Natural killer cell treated with Interleukin-12 subunit alpha and Interleukin-12 subunit beta and Interleukin-15 and Interleukin-18, amount 100 ng/mL, for 72 hours (primary cell): ENCODE results near the gene PTPN20. TPM values are rescaled to one million over a fixed set of nuclear protein-coding genes. Genes with fewer than 3 reads are reported as not detected.

Experiments used
- ATAC-seq, 2 donors: fragments of 150-1000 bp; cut with Tn5 transposase in 1 of 2; sonication (Bioruptor Pico), chemical (Tn5 transposase) in 1 of 2; 2 replicates each; pipeline ENCODE4 v1.10.0; 2021
- DNase-seq: peaks from one replicate; pipeline ENCODE4 v3.0.0; 2022; ENCODE audit warnings: low spot score
- H3K27ac Mint-ChIP-seq, 2 donors: 1 replicate in 1 of 2; 2 replicates in 1 of 2; pipeline ENCODE4 v1.8.0; 2022; ENCODE audit warnings: mixed read lengths in 2 of 2, mild to moderate bottlenecking in 1 of 2, moderate library complexity in 1 of 2
- H3K27me3 Mint-ChIP-seq, 2 donors: 1 replicate in 1 of 2; 2 replicates in 1 of 2; pipeline ENCODE4 v1.8.0; 2022; ENCODE audit warnings: mixed read lengths in 2 of 2
- H3K36me3 Mint-ChIP-seq: one replicate; pipeline ENCODE4 v1.8.0; 2022; ENCODE audit warnings: mixed read lengths
- H3K4me1 Mint-ChIP-seq, 2 donors: 1 replicate in 1 of 2; 2 replicates in 1 of 2; pipeline ENCODE4 v1.8.0; 2022; ENCODE audit warnings: low read depth in 2 of 2, mixed read lengths in 2 of 2, mild to moderate bottlenecking in 1 of 2
- H3K4me3 Mint-ChIP-seq: one replicate; pipeline ENCODE4 v1.8.0; 2022; ENCODE audit warnings: mixed read lengths
- H3K9me3 Mint-ChIP-seq: 2 replicates; pipeline ENCODE4 v1.8.0; 2022; ENCODE audit warnings: mixed read lengths
- total RNA-seq, 2 donors: library from RNA; stranded (reverse); gene quantifications; one replicate each; pipeline ENCODE4 v1.2.3, GENCODE V29; 2022

PTPN20 gene
- total RNA-seq, 2 donors from 2014 or later, result 0.67 TPM; not detected in 1

DNA sequence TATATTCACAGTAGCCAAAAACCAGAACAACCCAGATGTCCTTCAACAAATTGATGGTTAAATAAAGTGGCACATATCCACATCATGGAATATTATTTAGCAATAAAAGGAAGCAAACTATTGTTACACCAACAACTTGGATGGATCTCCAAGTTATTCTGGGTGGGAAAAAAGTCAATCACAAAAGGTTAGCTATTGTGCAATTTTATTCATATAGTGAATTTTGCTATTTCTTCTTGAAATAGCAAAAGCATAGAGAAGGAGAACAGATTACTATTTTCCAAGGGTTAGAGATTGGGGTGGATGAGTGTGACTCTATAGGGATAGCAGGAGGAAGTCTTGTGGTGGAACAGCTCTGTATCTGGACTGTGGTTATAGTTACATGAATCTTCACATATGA lies 87.0 kb downstream of the PTPN20 start:
- Mint-ChIP-seq H3K4me3 (no peak overlapping the region), H3K4me1 (no peaks in the 10 kb centered on the region), H3K27ac (no peak overlapping the region), H3K27me3 (peaks cover 2 to 6% of the 10 kb centered on the region in 2 donors), H3K36me3 (no peaks in the 10 kb centered on the region), H3K9me3 (no peaks in the 10 kb centered on the region)
- DNase-seq, result no peak
- ATAC-seq, result no peak

DNA sequence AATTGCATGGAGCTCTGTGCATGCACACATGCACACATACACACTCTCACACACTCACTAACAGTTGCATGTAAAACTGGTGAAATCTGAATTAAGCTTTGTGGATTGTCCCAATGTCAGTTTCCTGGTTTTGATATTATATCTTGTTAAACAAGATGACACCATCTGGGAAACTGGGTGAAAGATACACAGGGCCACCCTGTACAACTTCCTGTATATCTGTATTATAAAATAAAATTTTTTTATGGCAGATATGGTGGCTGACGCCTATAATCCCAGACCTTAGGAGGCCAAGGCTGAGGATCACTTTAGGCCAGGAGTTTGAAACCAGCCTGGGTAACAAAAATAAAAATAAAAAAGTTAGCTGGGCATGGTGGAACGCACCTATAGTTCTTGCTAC lies 87.4 kb downstream of the PTPN20 start:
- H3K4me1 Mint-ChIP-seq, result no peaks in the 10 kb centered on the region
- H3K27ac Mint-ChIP-seq, result no peak overlapping the region
- H3K9me3 Mint-ChIP-seq, result no peaks in the 10 kb centered on the region
- DNase-seq (no peak), ATAC-seq (no peak)
- H3K36me3 Mint-ChIP-seq, result no peaks in the 10 kb centered on the region
- H3K27me3 Mint-ChIP-seq, result peaks cover 2 to 6% of the 10 kb centered on the region in 2 donors
- no peak overlapping the region for H3K4me3 Mint-ChIP-seq

GRCh38 chr10:46999217-46999616 lies 88.0 kb downstream of the PTPN20 start:
- H3K9me3 Mint-ChIP-seq, result no peaks in the 10 kb centered on the region
- H3K4me3 Mint-ChIP-seq, result no peak overlapping the region
- DNase-seq (no peak), ATAC-seq (no peak)
- no peak overlapping the region for H3K27ac Mint-ChIP-seq
- H3K36me3 Mint-ChIP-seq, result no peaks in the 10 kb centered on the region
- no peaks in the 10 kb centered on the region for H3K4me1 Mint-ChIP-seq
- H3K27me3 Mint-ChIP-seq, result peaks cover 2 to 6% of the 10 kb centered on the region in 2 donors

- H3K4me3 Mint-ChIP-seq, result no peak overlapping the region
- no peaks in the 10 kb centered on the region for H3K36me3 Mint-ChIP-seq
- no peaks in the 10 kb centered on the region for H3K9me3 Mint-ChIP-seq
- peak in 1 of 2 donors; percentile 43 for ATAC-seq
- H3K4me1 Mint-ChIP-seq, result no peaks in the 10 kb centered on the region
- no peak overlapping the region for H3K27ac Mint-ChIP-seq
- H3K27me3 Mint-ChIP-seq, result peaks cover 7 to 13% of the 10 kb centered on the region in 2 donors
- no peak for DNase-seq
Measured at GRCh38 chr10:47008769-47009168, 97.5 kb downstream of the PTPN20 start.

GRCh38 chr10:47009215-47009838 lies 98.1 kb downstream of the PTPN20 start:
- peaks cover 7 to 13% of the 10 kb centered on the region in 2 donors for H3K27me3 Mint-ChIP-seq
- DNase-seq (no peak), ATAC-seq (no peak)
- H3K4me3 Mint-ChIP-seq, result no peak overlapping the region
- H3K36me3 Mint-ChIP-seq, result no peaks in the 10 kb centered on the region
- H3K27ac Mint-ChIP-seq, result no peak overlapping the region
- no peaks in the 10 kb centered on the region for H3K9me3 Mint-ChIP-seq
- no peaks in the 10 kb centered on the region for H3K4me1 Mint-ChIP-seq

- no peak overlapping the region for H3K27ac Mint-ChIP-seq
- no peak for DNase-seq
- no peaks in the 10 kb centered on the region for H3K9me3 Mint-ChIP-seq
- H3K36me3 Mint-ChIP-seq, result no peaks in the 10 kb centered on the region
- no peak for ATAC-seq
- H3K4me3 Mint-ChIP-seq, result no peak overlapping the region
- H3K27me3 Mint-ChIP-seq, result peaks cover 7 to 13% of the 10 kb centered on the region in 2 donors
- no peaks in the 10 kb centered on the region for H3K4me1 Mint-ChIP-seq
Measured at GRCh38 chr10:47010036-47010435, 98.8 kb downstream of the PTPN20 start.

- Mint-ChIP-seq H3K36me3 (no peaks in the 10 kb centered on the region), H3K4me1 (no peaks in the 10 kb centered on the region), H3K27me3 (peaks cover 3 to 4% of the 10 kb centered on the region in 2 donors), H3K4me3 (no peak overlapping the region), H3K27ac (no peak overlapping the region), H3K9me3 (no peaks in the 10 kb centered on the region)
- DNase-seq, result no peak
- no peak for ATAC-seq
Measured at GRCh38 chr10:47012214-47012613, 101.0 kb downstream of the PTPN20 start.

DNA sequence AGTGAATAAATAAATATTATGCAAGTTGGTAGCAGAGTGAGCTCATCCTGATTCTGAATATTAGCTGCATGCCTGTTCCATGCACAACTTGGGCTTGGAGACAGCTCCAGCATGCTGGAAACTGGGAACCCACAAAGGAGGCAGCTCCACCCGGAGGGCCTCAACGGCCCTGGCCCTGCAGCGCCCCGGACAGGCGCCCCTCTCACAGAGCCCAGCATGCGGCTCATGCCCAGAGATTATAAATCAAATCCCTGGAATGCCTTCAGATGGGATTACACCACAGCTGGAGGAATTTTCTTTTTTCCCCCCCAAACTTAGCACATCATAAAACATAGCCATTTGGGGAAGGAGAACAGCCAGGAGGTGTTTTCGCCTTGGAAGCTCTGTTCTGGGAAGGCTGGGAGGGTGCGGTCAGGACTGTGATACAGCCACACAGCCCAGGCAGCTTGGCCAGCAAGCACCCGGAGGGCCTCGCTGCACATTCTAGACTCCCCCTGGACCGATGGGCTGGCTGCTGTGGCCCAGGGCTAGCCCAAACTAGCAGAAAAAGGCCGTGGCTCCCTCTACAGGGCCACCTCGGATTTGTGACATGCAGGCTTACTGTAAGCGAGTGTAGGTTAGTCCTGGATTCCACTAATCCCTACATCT lies 102.4 kb downstream of the PTPN20 start:
- Mint-ChIP-seq H3K27me3 (peaks cover 0 to 4% of the 10 kb centered on the region in 2 donors), H3K36me3 (no peaks in the 10 kb centered on the region), H3K4me1 (no peaks in the 10 kb centered on the region), H3K9me3 (no peaks in the 10 kb centered on the region), H3K27ac (no peak overlapping the region), H3K4me3 (no peak overlapping the region)
- DNase-seq, result no peak
- no peak for ATAC-seq

GRCh38 chr10:47015404-47015803 lies 104.2 kb downstream of the PTPN20 start:
- ATAC-seq, result no peak
- H3K4me1 Mint-ChIP-seq, result no peaks in the 10 kb centered on the region
- no peaks in the 10 kb centered on the region for H3K9me3 Mint-ChIP-seq

DNA sequence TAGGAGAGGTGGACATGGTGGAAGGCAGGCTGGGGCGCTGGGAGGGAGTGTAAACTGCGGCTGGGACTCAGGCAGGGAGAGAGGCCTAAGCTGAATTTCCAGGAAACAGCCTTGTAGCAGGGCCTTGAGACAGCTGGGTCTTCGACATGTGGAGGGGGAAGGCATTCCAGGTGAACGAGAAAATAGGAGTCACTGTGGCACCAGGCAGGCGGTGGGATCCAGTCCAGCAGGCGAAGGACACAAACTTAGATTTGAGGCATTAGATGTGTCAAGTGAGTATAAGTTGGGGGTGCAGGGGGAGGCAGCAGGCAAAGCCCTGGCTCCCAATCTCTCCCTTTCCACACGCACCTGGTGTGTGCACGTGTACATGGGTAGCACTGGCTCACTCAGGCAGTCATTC lies 105.3 kb downstream of the PTPN20 start:
- Mint-ChIP-seq H3K9me3 (no peaks in the 10 kb centered on the region), H3K4me1 (no peaks in the 10 kb centered on the region), H3K27ac (no peak overlapping the region), H3K36me3 (no peaks in the 10 kb centered on the region), H3K4me3 (no peak overlapping the region), H3K27me3 (peaks cover 0 to 4% of the 10 kb centered on the region in 2 donors)
- ATAC-seq (no peak), DNase-seq (no peak)

More at GRCh38 chr10:47015404-47015803, 104.2 kb downstream of the PTPN20 start:
- peaks cover 0 to 4% of the 10 kb centered on the region in 2 donors for H3K27me3 Mint-ChIP-seq
- H3K36me3 Mint-ChIP-seq, result no peaks in the 10 kb centered on the region
- H3K27ac Mint-ChIP-seq, result no peak overlapping the region
- DNase-seq, result no peak
- H3K4me3 Mint-ChIP-seq, result no peak overlapping the region

GRCh38 chr10:47018026-47018735 lies 107.0 kb downstream of the PTPN20 start:
- H3K27ac Mint-ChIP-seq, result no peak overlapping the region
- ATAC-seq (no peak), DNase-seq (no peak)
- H3K4me3 Mint-ChIP-seq, result no peak overlapping the region
- H3K27me3 Mint-ChIP-seq, result peaks cover 0 to 4% of the 10 kb centered on the region in 2 donors
- H3K9me3 Mint-ChIP-seq, result no peaks in the 10 kb centered on the region
- H3K4me1 Mint-ChIP-seq, result no peaks in the 10 kb centered on the region
- no peaks in the 10 kb centered on the region for H3K36me3 Mint-ChIP-seq

GRCh38 chr10:47019155-47020145 lies 108.2 kb downstream of the PTPN20 start:
- Mint-ChIP-seq H3K4me3 (no peak overlapping the region), H3K27ac (no peak overlapping the region), H3K27me3 (peaks cover 9 to 10% of the 10 kb centered on the region in 2 donors), H3K36me3 (no peaks in the 10 kb centered on the region), H3K9me3 (no peaks in the 10 kb centered on the region), H3K4me1 (peaks cover 5 to 8% of the 10 kb centered on the region in 2 donors)
- DNase-seq (no peak), ATAC-seq (no peak)

- no peaks in the 10 kb centered on the region for H3K36me3 Mint-ChIP-seq
- DNase-seq (no peak), ATAC-seq (no peak)
- no peak overlapping the region for H3K4me3 Mint-ChIP-seq
- no peak overlapping the region for H3K27ac Mint-ChIP-seq
- H3K27me3 Mint-ChIP-seq, result peaks cover 9 to 10% of the 10 kb centered on the region in 2 donors
- H3K4me1 Mint-ChIP-seq, result peaks cover 5 to 8% of the 10 kb centered on the region in 2 donors
- no peaks in the 10 kb centered on the region for H3K9me3 Mint-ChIP-seq
Measured at GRCh38 chr10:47020471-47020870, 109.2 kb downstream of the PTPN20 start.
